ENCODE data around the gene NNMT.

The NNMT gene

DNA sequence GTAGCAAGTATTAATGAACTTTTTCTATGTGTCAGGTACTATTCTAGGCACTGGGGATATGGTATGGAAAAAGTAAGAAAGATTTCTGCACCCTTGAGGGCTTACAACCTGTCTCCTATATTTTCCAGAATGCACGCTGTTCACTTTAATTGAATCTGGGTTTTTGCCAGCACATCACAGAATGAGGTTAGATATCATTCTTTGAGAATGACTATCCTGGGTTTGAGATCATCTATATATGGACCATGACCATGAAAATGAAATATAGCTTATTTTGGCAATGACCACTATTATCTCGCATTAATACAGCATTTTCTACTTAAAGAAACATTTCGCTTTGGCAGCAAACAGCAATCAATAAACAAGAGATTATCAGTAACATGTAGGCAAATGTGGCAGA, 57.2 kb downstream of the NNMT start:
- DNase-seq = no peak

DNA sequence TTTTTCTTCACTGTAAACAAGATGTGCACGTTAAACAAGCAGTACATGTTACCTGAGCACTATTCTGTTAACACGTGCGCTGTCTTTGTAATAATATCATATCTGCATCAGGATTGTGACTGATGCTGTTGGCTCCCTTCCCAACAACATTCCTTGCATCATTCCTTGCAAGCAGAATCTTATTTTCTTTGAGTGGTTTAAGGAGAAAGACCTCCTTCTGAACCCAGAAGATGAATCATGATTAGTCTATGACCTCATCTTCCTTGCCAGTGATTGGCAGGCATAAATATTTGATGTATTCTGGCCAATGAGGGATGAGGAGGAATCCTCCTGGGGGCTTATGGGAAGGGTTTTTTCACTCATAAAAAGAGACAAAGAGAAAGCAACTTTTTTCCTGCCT, 57.9 kb downstream of the NNMT start:
- no peak for DNase-seq

DNA sequence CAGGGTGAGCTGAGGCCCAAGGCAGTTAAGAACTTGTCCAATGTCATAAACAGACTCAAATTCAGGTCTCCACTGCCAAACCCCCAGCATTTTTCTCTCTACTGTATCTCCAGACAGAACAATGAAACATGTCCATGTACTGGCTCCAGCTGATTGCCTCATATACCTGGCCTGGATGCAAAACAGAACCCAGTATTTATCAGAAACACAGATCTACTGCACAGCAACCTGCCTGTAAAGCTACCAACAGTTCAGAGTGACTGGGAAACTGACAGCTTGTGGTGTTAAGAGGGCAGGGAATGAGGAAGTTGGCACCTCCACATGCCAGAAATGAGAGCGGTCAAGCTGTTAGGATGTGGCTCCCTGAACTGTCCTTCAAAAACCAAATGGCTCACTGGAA, 62.5 kb downstream of the NNMT start:
- DNase-seq = no peak

DNA sequence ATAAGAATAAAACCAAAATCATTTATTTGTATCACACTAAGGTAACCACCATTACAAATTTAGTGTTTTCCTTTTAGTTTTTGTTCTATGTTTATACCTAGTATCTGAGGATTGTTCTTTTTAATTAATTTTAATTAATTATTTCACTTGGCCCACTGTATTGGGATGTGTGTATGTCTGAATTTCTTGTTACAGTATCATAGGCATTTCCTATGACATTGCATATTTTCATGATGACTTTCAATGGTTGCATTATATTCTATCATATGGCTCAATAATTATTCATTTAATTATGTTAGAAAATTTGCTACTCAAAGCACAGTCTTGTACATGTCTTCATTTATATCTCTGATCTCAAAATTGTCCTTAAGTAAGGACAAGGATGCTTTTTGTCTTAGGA, 63.1 kb downstream of the NNMT start:
- no peak for DNase-seq

DNA sequence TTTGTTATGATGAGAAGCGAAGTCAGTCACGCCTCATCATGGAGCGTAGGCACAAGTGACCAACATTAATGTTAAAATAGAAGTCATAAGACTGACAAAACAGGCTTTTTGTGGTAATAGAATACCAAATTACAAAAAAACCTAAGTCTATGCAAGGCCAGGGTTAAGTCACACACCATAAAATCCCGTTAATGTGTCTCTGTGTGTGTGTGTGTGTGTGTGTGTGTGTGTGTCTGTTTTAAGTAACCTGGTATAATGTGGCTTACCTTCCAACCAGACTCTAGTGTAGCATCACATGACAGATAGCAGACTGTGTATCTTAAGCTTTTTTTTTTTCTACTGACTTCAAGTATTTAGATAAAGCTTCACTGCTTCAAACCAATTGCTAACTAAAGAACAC, 66.1 kb downstream of the NNMT start:
- no peak for DNase-seq

DNA sequence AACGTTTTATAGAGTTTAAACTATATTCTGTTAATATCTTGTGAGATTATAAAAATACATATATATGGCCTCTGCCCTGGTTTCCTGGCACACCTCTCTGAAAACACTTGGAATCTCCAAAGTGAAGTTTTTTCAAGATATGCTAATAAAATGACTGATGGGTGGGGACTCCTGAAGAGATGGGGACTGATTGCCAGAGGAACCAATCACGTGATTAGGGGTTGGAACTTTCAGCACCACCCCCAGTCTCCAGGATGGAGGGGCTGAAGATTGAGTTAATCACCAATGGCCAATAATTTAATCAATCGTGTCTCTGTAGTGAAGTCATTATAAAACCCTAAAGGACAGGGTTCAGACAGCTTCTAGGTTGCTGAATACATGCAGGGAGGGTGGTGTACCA, 66.8 kb downstream of the NNMT start:
- DNase-seq = no peak
